Muscle of back (tissue), 11 donors: ENCODE data around the gene SRF. TPM values are rescaled to one million over a fixed set of nuclear protein-coding genes. Genes with fewer than 3 reads are reported as not detected.

Source experiments
- DNase-seq, 3 donors: peaks; one replicate each; pipeline versions ENCODE4 v3.0.0 to v3.0.0-alpha.2; 2013
- polyA plus RNA-seq, 10 donors: library from polyadenylated mRNA; unstranded; fragments of 120-200 nt; gene quantifications; one replicate each; pipeline ENCODE4 v1.2.1, GENCODE V29; 2013; ENCODE audit not compliant: insufficient read length in 10 of 10

SRF gene
- polyA plus RNA-seq, 10 donors = 33.9 to 64.4 (median 46.8) TPM

- no peak for DNase-seq
Measured at GRCh38 chr6:43213431-43213830, 42.4 kb downstream of the SRF start.

GRCh38 chr6:43215066-43215465 lies 44.0 kb downstream of the SRF start:
- DNase-seq = no peak

- DNase-seq = no peak
Measured at GRCh38 chr6:43216200-43216599, 45.1 kb downstream of the SRF start.

GRCh38 chr6:43217351-43217750 lies 46.3 kb downstream of the SRF start:
- no peak for DNase-seq

- DNase-seq = no peak
Measured at GRCh38 chr6:43219119-43219518, 48.0 kb downstream of the SRF start.

- DNase-seq = no peak
Measured at GRCh38 chr6:43219814-43220213, 48.7 kb downstream of the SRF start.

GRCh38 chr6:43220439-43220951 lies 49.4 kb downstream of the SRF start:
- no peak for DNase-seq

GRCh38 chr6:43221046-43221972 lies 50.2 kb downstream of the SRF start:
- no peak for DNase-seq

- DNase-seq = no peak
Measured at GRCh38 chr6:43222418-43223059, 51.5 kb downstream of the SRF start.

GRCh38 chr6:43223175-43223574 lies 52.1 kb downstream of the SRF start:
- no peak for DNase-seq

GRCh38 chr6:43226192-43226851 lies 55.3 kb downstream of the SRF start:
- no peak for DNase-seq

GRCh38 chr6:43228951-43229802 lies 58.1 kb downstream of the SRF start, which contains the start of gene DNPH1:
Gene DNPH1 (minus strand): TSS chr6:43229481. CDS start chr6:43229456, 25 bp downstream.
- DNase-seq = peak; percentile 68 to 93 (median 86)

GRCh38 chr6:43229803-43230620 lies 58.9 kb downstream of the SRF start:
- DNase-seq = no peak

GRCh38 chr6:43231053-43231452 lies 60.0 kb downstream of the SRF start:
- DNase-seq = no peak

Other genes starting within 250 kb of the SRF start
- gene CNPY3, start 241.8 kb upstream of the SRF start, polyA plus RNA-seq = 10 to 100 TPM; 21.2 to 43.0 (median 28.6) TPM
- gene GNMT, start 210.5 kb upstream of the SRF start, polyA plus RNA-seq = under 1 TPM; 0.16 to 0.92 (median 0.44) TPM
- 10 to 100 TPM in 9 of 10 donors, 1 to 10 TPM in 1; 8.4 to 27.6 (median 16.2) TPM for gene PEX6, start 192.1 kb upstream of the SRF start, polyA plus RNA-seq
- 10 to 100 TPM; 39.5 to 50.4 (median 44.8) TPM for gene PPP2R5D, start 186.7 kb upstream of the SRF start, polyA plus RNA-seq
- gene MEA1, start 157.3 kb upstream of the SRF start, polyA plus RNA-seq = 10 to 100 TPM; 38.5 to 63.2 (median 46.0) TPM
- 100 to 1,000 TPM; 157 to 208 (median 190) TPM for gene KLHDC3, start 157.0 kb upstream of the SRF start, polyA plus RNA-seq
- gene RRP36, start 149.6 kb upstream of the SRF start, polyA plus RNA-seq = 10 to 100 TPM; 40.7 to 51.6 (median 47.2) TPM
- 10 to 100 TPM; 33.5 to 43.4 (median 37.8) TPM for gene CUL7, start 117.4 kb upstream of the SRF start, polyA plus RNA-seq
- gene MRPL2, start 111.8 kb upstream of the SRF start, polyA plus RNA-seq = 10 to 100 TPM; 40.0 to 50.0 (median 41.9) TPM
- 10 to 100 TPM; 18.5 to 34.2 (median 21.2) TPM for gene KLC4, start 111.6 kb upstream of the SRF start, polyA plus RNA-seq
- gene PTK7, start 95.0 kb upstream of the SRF start, polyA plus RNA-seq = 100 to 1,000 TPM in 1 of 10 donors, 10 to 100 TPM in 9; 33.3 to 176 (median 57.0) TPM
- 10 to 100 TPM; 10.3 to 26.8 (median 17.4) TPM for gene CUL9, start 10.9 kb downstream of the SRF start, polyA plus RNA-seq
- 10 to 100 TPM; 12.5 to 36.1 (median 17.7) TPM for gene DNPH1, start 58.2 kb downstream of the SRF start, polyA plus RNA-seq
- gene TTBK1, start 72.2 kb downstream of the SRF start, polyA plus RNA-seq = under 1 TPM in 9 of 10 donors, not detected in 1; 0.03 to 0.07 (median 0.05) TPM
- under 1 TPM in 3 of 10 donors, not detected in 7; 0.05 to 0.45 (median 0.11) TPM for gene SLC22A7, start 127.0 kb downstream of the SRF start, polyA plus RNA-seq
- gene CRIP3, start 137.6 kb downstream of the SRF start, polyA plus RNA-seq = 1 to 10 TPM in 6 of 10 donors, under 1 TPM in 4; 0.43 to 1.5 (median 1.0) TPM
- gene ZNF318, start 198.4 kb downstream of the SRF start, polyA plus RNA-seq = 10 to 100 TPM; 11.6 to 18.1 (median 15.0) TPM